HG03139 (cell line): ENCODE results near the gene C18orf54.
"Not testable (repeated sequence)": the region's sequence is repeated elsewhere in the genome, so short reads cannot be mapped to it uniquely, and the experiment has no call there.

Experiments used
- ATAC-seq: cut with Tn5 transposase; IDR thresholded peaks from one replicate; pipeline ENCODE4 v1.9.1; 2021; ENCODE audit not compliant: unreplicated experiment

C18orf54 gene

DNA sequence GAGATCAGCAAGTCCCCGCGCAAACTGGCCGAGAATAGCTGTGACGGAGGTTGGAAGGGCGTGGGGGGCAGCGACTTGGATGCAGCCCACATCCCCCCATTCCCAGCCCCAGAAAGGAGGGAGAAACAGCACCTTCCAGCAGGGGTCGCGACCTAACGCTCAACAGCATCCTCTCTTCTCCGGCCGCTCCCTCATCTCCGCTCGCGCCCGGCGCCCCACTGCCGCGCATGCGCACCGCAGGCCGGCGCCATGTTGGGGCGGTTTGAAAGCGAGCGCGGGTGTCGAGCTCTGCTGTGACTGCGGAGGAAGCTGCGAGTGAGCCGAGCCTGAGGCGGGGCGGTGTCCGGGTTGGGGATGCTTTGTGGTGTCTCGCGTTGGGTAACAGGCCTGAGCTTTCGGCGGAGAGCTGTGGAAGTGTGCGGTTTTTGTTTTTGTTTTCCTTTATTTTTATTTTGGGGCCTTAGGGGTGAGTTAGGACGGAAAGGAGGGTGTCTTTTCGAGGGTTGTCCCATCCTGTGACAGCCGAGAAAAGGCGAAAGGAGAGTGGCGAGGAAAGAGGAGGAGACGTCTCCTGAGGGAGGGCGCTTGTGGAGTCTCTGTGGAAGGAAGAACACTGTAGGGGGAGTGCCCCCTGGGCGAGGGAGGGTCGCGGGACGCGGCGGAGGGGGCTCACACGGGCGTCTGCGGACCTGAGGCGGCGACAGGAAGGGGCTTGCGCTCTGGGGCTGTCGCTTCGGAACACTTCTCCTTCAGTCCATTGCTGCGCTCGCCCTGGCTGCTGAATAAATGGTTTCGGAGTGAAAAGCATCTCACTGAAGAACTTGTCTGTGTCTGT is at the start of gene C18orf54, which contains the start of gene STARD6:
Gene C18orf54, plus strand, starts transcription at position 247 of the 835 bp plus-strand sequence. CDS start 2,667 bp downstream, outside the sequence.
Gene STARD6, minus strand, starts transcription at position 199 of the 835 bp plus-strand sequence. CDS start 3,285 bp downstream, outside the sequence.
- peak; percentile 90 for ATAC-seq

- ATAC-seq, result not testable (repeated sequence)
These were observed 48.1 kb upstream of the C18orf54 start for GRCh38 chr18:54309564-54309963.

DNA sequence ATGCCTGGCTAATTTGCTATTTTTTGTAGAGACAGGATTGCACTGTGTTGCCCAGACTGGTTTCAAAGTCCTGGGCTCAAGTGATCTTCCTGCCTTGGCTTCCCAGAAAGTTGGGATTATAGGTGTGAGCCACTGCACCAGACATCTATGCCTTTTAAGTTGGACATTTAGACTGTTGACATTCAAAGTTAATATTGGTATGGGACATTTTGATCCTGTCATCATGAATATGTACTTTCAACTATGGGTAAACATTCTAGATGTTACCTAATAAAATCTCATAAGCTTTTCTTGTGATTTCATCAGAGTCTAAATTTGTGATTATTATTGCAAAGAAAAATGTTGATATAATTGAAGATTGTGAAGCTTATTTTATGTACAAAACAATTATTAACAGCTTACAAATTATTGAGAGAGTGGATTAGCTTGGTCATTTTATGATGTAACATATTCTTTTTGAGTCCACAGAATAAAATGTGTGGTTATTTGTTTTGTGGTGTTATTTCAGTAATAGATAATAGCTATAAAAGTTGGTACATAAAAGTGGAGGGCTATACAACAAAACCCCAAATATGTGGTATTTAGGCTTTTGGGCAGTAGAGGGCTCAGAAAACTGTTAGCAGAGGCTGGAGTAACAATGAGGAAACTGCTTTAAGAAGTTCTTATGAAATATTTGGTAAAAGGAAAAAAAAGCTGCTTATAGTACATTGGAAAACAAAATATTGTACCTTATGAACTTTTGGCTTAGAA is 41.5 kb upstream of the C18orf54 start:
- no peak for ATAC-seq

DNA sequence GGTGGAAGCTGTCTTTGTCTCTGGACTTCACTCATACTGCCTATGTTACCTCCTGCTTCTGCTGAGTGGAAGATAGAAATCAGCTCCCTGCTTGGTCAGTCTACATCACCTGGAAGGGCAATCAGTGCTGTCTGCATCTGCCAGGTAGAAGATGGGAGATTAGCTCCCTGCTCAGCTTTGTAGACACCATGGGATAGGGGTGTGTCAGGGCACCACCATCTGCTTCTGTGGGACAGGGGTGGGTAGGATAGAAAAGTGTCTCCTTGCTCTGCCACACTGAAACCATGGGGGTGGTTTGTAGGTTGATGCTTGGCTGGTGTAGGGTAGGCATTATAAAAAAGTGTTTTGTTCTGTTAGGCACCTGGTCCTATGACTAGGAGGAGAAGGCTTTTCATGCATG is 34.1 kb upstream of the C18orf54 start:
- no peak for ATAC-seq

- no peak for ATAC-seq
These were observed 33.7 kb upstream of the C18orf54 start for GRCh38 chr18:54323970-54324369.

- ATAC-seq, result no peak
These were observed 29.9 kb upstream of the C18orf54 start for GRCh38 chr18:54327818-54328217.

GRCh38 chr18:54329787-54330186 is 27.9 kb upstream of the C18orf54 start:
- ATAC-seq, result no peak

GRCh38 chr18:54330768-54331548 is 26.7 kb upstream of the C18orf54 start:
- no peak for ATAC-seq

DNA sequence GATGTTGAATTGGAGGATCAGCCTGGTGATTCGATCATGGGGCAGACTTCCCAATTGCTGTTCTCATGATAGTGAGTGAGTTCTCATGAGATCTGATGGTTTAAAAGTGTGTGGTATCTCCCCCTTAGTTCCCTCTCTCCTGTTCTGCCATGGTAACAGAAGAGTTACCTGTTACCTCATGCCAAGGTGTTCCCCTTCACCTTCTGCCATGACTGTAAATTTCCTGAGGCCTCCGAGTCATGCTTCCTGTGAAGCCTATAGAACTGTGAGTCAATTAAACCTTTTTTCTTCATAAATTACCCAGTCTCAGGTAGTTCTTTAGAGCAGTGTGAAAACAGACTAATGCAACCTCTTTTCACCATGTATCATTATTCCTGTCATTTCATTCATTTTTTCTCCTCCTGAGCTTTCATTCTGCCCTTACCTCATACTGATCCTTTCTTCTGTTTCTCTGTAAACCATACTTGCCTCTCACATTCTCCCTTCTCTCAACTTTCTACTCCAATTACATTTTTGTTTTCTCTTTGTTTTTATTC is 22.0 kb upstream of the C18orf54 start:
- no peak for ATAC-seq

GRCh38 chr18:54338230-54338629 is 19.5 kb upstream of the C18orf54 start:
- no peak for ATAC-seq

GRCh38 chr18:54351186-54351585 is 6.5 kb upstream of the C18orf54 start:
- ATAC-seq, result no peak

DNA sequence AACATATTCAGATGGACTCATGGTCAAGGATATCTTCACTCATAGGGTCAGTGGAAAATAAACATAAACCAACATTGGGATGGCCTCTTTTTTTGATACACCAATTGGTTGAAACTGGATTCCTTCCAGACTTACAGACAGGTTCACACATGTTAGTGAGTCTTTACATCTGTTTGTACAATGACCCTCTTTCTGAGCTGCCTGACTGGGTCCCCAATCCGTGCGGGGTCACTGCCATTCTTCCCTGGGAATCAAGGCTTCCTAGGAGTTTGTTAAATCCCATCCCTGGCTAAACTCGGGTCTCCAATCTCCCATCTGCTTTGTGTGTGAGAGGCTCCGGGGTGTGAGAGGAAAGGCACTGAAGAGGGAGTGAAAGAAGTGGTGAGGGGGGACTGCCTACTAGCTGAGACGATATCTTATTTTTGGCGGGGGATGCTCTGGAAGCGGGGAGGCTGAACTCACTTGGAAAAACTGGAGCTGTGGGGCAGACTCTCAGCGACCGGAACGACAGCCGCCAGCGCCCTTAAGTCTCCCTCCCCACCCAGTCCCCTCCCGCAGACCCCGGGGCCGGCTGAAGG is 535 bp upstream of the C18orf54 start:
- ATAC-seq, result peak; percentile 45

DNA sequence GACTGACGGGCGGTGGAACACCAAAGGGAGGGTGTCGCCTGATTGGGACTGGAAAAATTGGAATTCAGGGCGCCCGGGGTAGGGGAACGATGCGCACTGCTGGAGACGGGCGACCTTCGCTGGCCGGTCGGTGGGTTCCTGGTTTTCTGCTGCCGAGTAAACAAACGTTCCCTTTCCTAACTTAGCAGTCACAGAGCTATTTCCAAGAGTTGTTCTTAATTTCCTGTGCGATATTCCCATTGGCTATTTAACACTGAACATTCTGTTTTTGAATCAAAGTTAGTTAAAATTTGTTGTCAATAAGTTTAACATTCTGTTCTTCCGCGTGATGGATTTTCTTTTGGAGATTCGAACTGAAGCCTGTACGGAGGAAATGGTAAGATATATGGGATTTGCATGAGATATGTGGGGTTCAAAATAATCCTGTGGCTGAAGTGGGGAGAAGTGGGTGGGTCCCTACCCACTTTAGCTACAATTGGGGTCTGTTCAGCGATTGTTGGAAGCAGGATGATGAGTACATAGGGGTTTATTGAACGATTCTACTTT is 862 bp downstream of the C18orf54 start:
- ATAC-seq, result peak; percentile 13

DNA sequence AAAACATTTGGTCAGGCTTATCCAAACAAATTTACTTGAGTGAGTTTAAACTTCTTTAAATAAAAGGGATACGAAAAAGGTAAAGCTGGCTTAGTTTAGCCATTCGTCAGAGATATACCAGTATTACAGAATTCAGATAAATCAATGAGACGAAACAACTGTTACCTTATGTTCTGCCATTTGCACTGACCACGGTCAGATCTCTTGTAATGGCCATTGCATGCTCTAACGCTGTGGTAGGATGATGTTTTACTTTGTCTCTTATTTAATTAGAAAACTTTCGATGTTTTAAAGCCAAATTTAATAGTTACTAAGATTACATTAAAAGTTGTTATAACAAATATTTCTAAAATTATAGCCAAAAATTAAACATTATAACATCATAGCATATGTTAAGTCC is 1.5 kb downstream of the C18orf54 start:
- ATAC-seq, result no peak

GRCh38 chr18:54360406-54360805 is 2.7 kb downstream of the C18orf54 start:
- no peak for ATAC-seq

GRCh38 chr18:54378057-54378456 is 20.4 kb downstream of the C18orf54 start:
- no peak for ATAC-seq

GRCh38 chr18:54381640-54382039 is 23.9 kb downstream of the C18orf54 start:
- no peak for ATAC-seq

DNA sequence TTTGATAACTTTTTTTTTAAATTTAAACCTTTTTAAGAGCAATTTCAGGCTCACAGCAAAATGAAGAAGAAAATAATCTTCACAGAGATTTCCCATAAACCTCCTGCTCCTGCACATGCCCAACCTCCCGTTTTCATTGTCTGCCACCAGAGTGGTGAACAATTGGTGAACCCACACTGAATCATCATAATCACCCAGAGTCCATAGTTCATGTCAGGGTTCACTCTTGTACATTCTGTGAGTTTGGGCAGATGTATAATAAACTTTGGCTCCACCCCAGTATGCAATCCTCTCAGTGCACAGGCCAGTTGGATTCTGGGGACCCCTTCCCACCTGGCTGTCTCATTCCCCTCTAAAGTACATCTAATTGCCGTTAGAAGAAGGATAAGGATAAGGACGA is 24.4 kb downstream of the C18orf54 start:
- no peak for ATAC-seq

DNA sequence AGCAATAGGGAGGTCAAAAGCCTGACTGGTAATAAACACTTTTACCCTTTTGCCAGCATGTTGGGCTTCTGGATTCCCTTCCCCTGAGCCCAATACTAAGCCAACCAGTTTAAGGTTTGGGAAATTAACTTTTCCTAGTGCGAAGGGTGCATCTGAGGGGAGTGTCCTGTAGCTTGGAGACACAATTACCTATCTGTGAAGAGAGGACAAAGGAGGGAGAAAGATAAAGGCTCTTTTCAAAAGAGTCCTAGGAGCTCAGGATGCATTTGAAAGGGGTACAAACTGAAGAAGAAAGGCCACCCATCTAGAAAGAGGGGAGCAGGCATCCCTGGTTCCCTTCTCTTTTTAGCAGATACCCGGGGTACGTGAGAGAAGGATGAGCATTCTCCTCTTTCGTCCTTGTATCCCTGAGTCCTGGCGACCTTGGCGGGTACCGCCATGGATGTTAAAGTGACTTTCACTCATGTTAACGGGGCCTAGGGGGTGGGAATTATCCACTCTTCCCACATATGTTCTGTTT is 25.1 kb downstream of the C18orf54 start:
- ATAC-seq, result no peak

- ATAC-seq, result no peak
These were observed 28.3 kb downstream of the C18orf54 start for GRCh38 chr18:54386043-54386442.
